HG02763 (cell line): Measurements from ENCODE around the gene MEIS2.

Experiments used
- ATAC-seq: cut with Tn5 transposase; IDR thresholded peaks from one replicate; pipeline ENCODE4 v1.9.1; 2021; ENCODE audit warnings: mild to moderate bottlenecking, moderate library complexity; ENCODE audit not compliant: unreplicated experiment

Gene MEIS2

GRCh38 chr15:37112971-37113670, 12.8 kb upstream of the MEIS2 start:
- no peak for ATAC-seq

- ATAC-seq: no peak
Observed at GRCh38 chr15:37112171-37112570, 11.8 kb upstream of the MEIS2 start.

GRCh38 chr15:37111427-37111717, 11.0 kb upstream of the MEIS2 start:
- no peak for ATAC-seq

- ATAC-seq: no peak
Observed at GRCh38 chr15:37109872-37110572, 9.7 kb upstream of the MEIS2 start.

GRCh38 chr15:37109168-37109871, 9.0 kb upstream of the MEIS2 start:
- no peak for ATAC-seq

GRCh38 chr15:37108381-37109167, 8.2 kb upstream of the MEIS2 start:
- ATAC-seq: no peak

GRCh38 chr15:37107744-37108380, 7.5 kb upstream of the MEIS2 start:
- ATAC-seq: no peak

GRCh38 chr15:37107071-37107743, 6.9 kb upstream of the MEIS2 start:
- no peak for ATAC-seq

- no peak for ATAC-seq
Observed at GRCh38 chr15:37106490-37107001, 6.2 kb upstream of the MEIS2 start.

GRCh38 chr15:37105889-37106288, 5.5 kb upstream of the MEIS2 start:
- no peak for ATAC-seq

- ATAC-seq: no peak
Observed at GRCh38 chr15:37105029-37105428, 4.7 kb upstream of the MEIS2 start.

- no peak for ATAC-seq
Observed at GRCh38 chr15:37104424-37104981, 4.2 kb upstream of the MEIS2 start.

- no peak for ATAC-seq
Observed at GRCh38 chr15:37103475-37104423, 3.4 kb upstream of the MEIS2 start.

- no peak for ATAC-seq
Observed at GRCh38 chr15:37103163-37103435, 2.8 kb upstream of the MEIS2 start.

- no peak for ATAC-seq
Observed at GRCh38 chr15:37102305-37103162, 2.2 kb upstream of the MEIS2 start.

GRCh38 chr15:37101980-37102304, 1.6 kb upstream of the MEIS2 start:
- ATAC-seq: no peak

GRCh38 chr15:37100966-37101215, 542 bp upstream of the MEIS2 start:
- no peak for ATAC-seq

GRCh38 chr15:37099319-37100108, 835 bp downstream of the MEIS2 start:
- no peak for ATAC-seq
